ENCODE measurements around the gene NIM1K. TPM values are rescaled to one million over a fixed set of nuclear protein-coding genes. Genes with fewer than 3 reads are reported as not detected.
"Not testable (repeated sequence)": the region's sequence is repeated elsewhere in the genome, so short reads cannot be mapped to it uniquely, and the experiment has no call there.

Gene NIM1K
- total RNA-seq, 2 donors from 2014 or later, result 0.43 to 0.48 TPM

GRCh38 chr5:43192558-43193180 is 644 bp downstream of the NIM1K start:
- Histone ChIP-seq H3K27ac (peak overlapping the region in 1 of 2 donors; percentile 55), H3K27me3 (no peaks in the 10 kb centered on the region)
- DNase-seq (ENCODE audit: low spot score), result no peak

DNA sequence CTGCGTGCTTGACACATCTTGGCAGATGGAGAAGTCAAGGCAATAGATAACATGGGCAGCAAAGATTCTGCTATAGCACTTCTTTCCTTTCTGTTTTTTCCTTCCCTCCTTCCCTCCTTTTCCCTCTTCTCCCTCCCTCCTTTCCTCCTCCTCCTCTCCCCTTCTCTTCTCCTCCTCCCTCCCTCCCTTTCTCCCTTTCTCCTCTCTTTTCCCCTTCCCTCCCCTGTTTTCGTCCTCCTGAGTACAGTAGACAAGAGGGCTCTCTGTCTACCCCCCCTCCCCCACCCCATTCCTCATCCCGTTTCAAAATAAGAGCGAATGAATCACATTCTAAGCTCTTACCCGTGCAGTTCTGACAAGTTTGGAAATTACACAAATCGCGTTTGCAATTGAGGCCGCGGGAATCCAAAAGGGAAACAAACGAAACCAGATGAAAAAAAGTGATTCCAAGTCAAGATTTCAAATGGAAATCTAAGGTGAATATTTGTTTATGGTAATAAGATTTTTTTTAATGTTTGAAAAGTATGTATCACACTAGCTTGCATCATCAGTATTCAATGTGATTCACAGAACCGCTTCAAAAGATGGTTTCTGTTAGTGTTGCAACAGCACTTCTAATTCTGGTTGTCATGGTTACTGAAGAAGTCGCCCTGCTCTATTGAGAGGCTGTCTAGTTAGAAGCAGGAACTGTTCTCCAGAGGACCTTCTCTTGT is 1.3 kb downstream of the NIM1K start:
- H3K4me1 ChIP-seq, result peaks cover 0 to 28% of the 10 kb centered on the region in 2 donors
- peak; percentile 63 for DNase-seq (ENCODE audit: low spot score)
- no peaks in the 10 kb centered on the region for H3K36me3 ChIP-seq
- H3K27ac ChIP-seq, result peak overlapping the region in 1 of 2 donors; percentile 0
- TF ChIP-seq, protein P1, sequence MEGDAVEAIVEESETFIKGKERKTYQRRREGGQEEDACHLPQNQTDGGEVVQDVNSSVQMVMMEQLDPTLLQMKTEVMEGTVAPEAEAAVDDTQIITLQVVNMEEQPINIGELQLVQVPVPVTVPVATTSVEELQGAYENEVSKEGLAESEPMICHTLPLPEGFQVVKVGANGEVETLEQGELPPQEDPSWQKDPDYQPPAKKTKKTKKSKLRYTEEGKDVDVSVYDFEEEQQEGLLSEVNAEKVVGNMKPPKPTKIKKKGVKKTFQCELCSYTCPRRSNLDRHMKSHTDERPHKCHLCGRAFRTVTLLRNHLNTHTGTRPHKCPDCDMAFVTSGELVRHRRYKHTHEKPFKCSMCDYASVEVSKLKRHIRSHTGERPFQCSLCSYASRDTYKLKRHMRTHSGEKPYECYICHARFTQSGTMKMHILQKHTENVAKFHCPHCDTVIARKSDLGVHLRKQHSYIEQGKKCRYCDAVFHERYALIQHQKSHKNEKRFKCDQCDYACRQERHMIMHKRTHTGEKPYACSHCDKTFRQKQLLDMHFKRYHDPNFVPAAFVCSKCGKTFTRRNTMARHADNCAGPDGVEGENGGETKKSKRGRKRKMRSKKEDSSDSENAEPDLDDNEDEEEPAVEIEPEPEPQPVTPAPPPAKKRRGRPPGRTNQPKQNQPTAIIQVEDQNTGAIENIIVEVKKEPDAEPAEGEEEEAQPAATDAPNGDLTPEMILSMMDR (IDR thresholded peaks at IDR 0.05), result no peak
- H3K27me3 ChIP-seq, result no peaks in the 10 kb centered on the region
- H3K4me3 ChIP-seq, result peak overlapping the region; percentile 40 to 58
- no peaks in the 10 kb centered on the region for H3K9me3 ChIP-seq

More at GRCh38 chr5:43192558-43193180, 644 bp downstream of the NIM1K start:
- Histone ChIP-seq H3K36me3 (no peaks in the 10 kb centered on the region), H3K4me3 (peak overlapping the region; percentile 40 to 58), H3K9me3 (no peaks in the 10 kb centered on the region), H3K4me1 (peaks cover 0 to 28% of the 10 kb centered on the region in 2 donors)
- TF ChIP-seq, protein P1 (IDR thresholded peaks at IDR 0.05), result no peak

GRCh38 chr5:43193894-43194265 is 1.9 kb downstream of the NIM1K start:
- DNase-seq (ENCODE audit: low spot score), result no peak
- peaks cover 0 to 28% of the 10 kb centered on the region in 2 donors for H3K4me1 ChIP-seq
- H3K9me3 ChIP-seq, result no peaks in the 10 kb centered on the region
- H3K36me3 ChIP-seq, result no peaks in the 10 kb centered on the region
- TF ChIP-seq, protein P1 (IDR thresholded peaks at IDR 0.05), result no peak
- no peak overlapping the region for H3K27ac ChIP-seq
- H3K4me3 ChIP-seq, result peak overlapping the region in 1 of 2 donors; percentile 58
- no peaks in the 10 kb centered on the region for H3K27me3 ChIP-seq

DNA sequence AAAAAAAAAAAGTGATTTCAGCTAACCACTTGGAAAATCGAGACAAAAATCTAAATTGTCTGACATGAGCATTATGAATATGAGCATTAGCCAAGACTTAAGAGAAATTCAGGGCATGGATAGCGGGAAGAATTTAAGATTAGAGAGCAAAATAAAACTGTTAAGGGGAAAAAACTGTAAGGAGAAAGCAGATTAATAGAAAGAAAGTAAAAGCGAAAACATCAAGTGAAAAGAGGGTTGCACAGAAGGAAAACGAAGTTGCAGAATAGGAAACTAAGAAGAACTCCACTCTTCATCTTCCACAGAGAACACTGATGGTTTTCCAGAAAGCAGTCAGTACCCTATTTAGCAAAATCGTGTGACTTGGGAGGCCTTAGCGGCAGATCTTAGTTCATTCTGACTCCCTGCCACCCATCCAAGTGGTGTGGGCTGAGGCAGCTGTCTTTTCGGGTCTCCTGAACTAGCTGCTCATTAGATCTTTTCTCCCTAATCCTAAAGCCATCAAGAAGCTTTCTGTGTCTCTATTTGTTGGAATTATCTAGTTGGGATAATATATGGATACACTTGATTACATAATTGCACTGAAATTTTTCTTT is 3.7 kb downstream of the NIM1K start:
- Histone ChIP-seq H3K27me3 (no peaks in the 10 kb centered on the region), H3K4me1 (peaks cover 0 to 28% of the 10 kb centered on the region in 2 donors), H3K27ac (no peak overlapping the region), H3K9me3 (no peaks in the 10 kb centered on the region), H3K36me3 (no peaks in the 10 kb centered on the region), H3K4me3 (no peak overlapping the region)
- TF ChIP-seq, protein P1 (IDR thresholded peaks at IDR 0.05), result no peak
- DNase-seq (ENCODE audit: low spot score), result no peak

DNA sequence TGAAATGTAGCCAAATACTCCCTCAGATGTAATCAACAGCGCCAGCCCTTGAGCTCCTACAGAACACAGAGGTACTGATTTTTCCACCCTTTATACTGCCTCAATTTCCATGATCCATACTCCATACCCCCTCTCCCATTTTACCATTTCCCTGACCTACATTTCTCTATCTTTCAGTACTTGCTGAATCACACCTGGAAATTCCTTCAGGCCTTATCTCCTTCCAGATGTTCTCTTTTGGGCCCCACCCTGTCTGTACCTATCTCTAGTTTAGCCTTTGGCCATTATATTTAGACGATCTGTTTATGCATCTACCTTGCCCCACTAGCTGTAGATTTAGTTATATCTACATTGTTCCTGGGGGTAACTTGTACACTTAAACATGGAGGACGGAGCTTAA is 5.5 kb downstream of the NIM1K start:
- no peak for DNase-seq (ENCODE audit: low spot score)
- Histone ChIP-seq H3K4me1 (peaks cover 0 to 15% of the 10 kb centered on the region in 2 donors), H3K27ac (no peak overlapping the region), H3K4me3 (no peak overlapping the region), H3K9me3 (no peaks in the 10 kb centered on the region), H3K27me3 (no peaks in the 10 kb centered on the region), H3K36me3 (no peaks in the 10 kb centered on the region)
- TF ChIP-seq, protein P1 (IDR thresholded peaks at IDR 0.05), result no peak

GRCh38 chr5:43201442-43201841 is 9.4 kb downstream of the NIM1K start:
- not testable (repeated sequence) for H3K4me3 ChIP-seq; H3K36me3 ChIP-seq; H3K27me3 ChIP-seq; H3K9me3 ChIP-seq; DNase-seq (ENCODE audit: low spot score); H3K4me1 ChIP-seq; H3K27ac ChIP-seq

Measured in right atrium auricular region (tissue), 2 donors.